Gastroesophageal sphincter (tissue), 3 donors: Measurements from ENCODE around the gene ABO.

Experiments used
- CTCF ChIP-seq, 4 experiments: fragments of 200-600 bp in 2 of 4; fragments of 450-650 bp in 2 of 4; sonication (generic) in 1 of 4; IDR thresholded peaks; one replicate each; pipeline ENCODE4 v1.5.1; 2017 to 2019; ENCODE audit warnings: antibody characterized with exemption in 4 of 4, mild to moderate bottlenecking in 2 of 4, moderate library complexity in 2 of 4
- EP300 ChIP-seq: sonication (generic); formaldehyde crosslinking; IDR thresholded peaks from one replicate; pipeline ENCODE4 v1.6.1; 2017; ENCODE audit warnings: antibody characterized with exemption, mild to moderate bottlenecking

- no peak for TF ChIP-seq CTCF (IDR thresholded peaks at IDR 0.05)
- no peak for TF ChIP-seq EP300
Observed at GRCh38 chr9:133235549-133236222, 39.3 kb downstream of the ABO start.
